Lower lobe of right lung (tissue), 2 donors: ENCODE results near the gene RPL11. TPM values are rescaled to one million over a fixed set of nuclear protein-coding genes. Genes with fewer than 3 reads are reported as not detected.
A peak's percentile ranks its signal among the peaks of the same experiment; 100 is the strongest.

Source experiments
- ATAC-seq, 2 donors: fragments of 200-7000 bp; cut with Tn5 transposase; one replicate each; pipeline ENCODE4 v1.9.1; 2020 to 2022; ENCODE audit warnings: mild to moderate bottlenecking in 2 of 2, moderate library complexity in 2 of 2
- DNase-seq: peaks from one replicate; pipeline ENCODE4 v3.0.0-alpha.2; 2020
- H3K27ac ChIP-seq: fragments of 200-600 bp; one replicate; pipeline ENCODE4 v1.8.0; 2022
- H3K27me3 ChIP-seq: fragments of 200-600 bp; one replicate; pipeline ENCODE4 v1.8.0; 2022; ENCODE audit warnings: low read depth
- H3K36me3 ChIP-seq: fragments of 200-600 bp; one replicate; pipeline ENCODE4 v1.8.0; 2022; ENCODE audit warnings: mild to moderate bottlenecking
- H3K4me1 ChIP-seq: fragments of 200-600 bp; one replicate; pipeline ENCODE4 v1.8.0; 2022
- H3K4me3 ChIP-seq: fragments of 200-600 bp; one replicate; pipeline ENCODE4 v1.8.0; 2022; ENCODE audit warnings: mild to moderate bottlenecking
- H3K9me3 ChIP-seq: fragments of 200-600 bp; one replicate; pipeline ENCODE4 v1.8.0; 2022
- CTCF ChIP-seq: fragments of 200-600 bp; IDR thresholded peaks from one replicate; pipeline ENCODE4 v1.8.0; 2022; ENCODE audit warnings: antibody characterized with exemption, mild to moderate bottlenecking
- intact Hi-C: fragments of 100-400 bp; cut with DNase I; formaldehyde crosslinking; loops from one replicate; pipeline ENCODE4 v1.11.0; 2022
- total RNA-seq: library from RNA; stranded (reverse); fragmentation: NEBNext Ultra II Directional; extraction: Animal tissue kit (Norgen Biotek cat#: 25700); gene quantifications from one replicate; pipeline ENCODE4 v1.2.1, GENCODE V29; 2021
- donor health status: DM: no; HTN: yes; CAD: no; lungs with severe emphysema.

The RPL11 gene
- total RNA-seq, 1 donor from 2014 or later, result 959 TPM

- no peak for ATAC-seq
- Histone ChIP-seq H3K27me3 (no peaks in the 10 kb centered on the region), H3K4me1 (no peaks in the 10 kb centered on the region), H3K36me3 (peaks cover 11% of the 10 kb centered on the region), H3K9me3 (no peaks in the 10 kb centered on the region), H3K27ac (no peak overlapping the region), H3K4me3 (no peak overlapping the region)
- no peak for TF ChIP-seq CTCF
- intact Hi-C loops, result no loop called here
- no peak for DNase-seq
These were observed 17.6 kb downstream of the RPL11 start for GRCh38 chr1:23709229-23709628.

- ATAC-seq (peak; percentile 37 to 64), DNase-seq (no peak)
- H3K9me3 ChIP-seq, result no peaks in the 10 kb centered on the region
- H3K27ac ChIP-seq, result no peak overlapping the region
- no peaks in the 10 kb centered on the region for H3K27me3 ChIP-seq
- intact Hi-C loops, result no loop called here
- no peak overlapping the region for H3K4me3 ChIP-seq
- peak; percentile 28 for TF ChIP-seq CTCF
- no peaks in the 10 kb centered on the region for H3K36me3 ChIP-seq
- no peaks in the 10 kb centered on the region for H3K4me1 ChIP-seq
These were observed 26.9 kb downstream of the RPL11 start for GRCh38 chr1:23718482-23718881.

- ATAC-seq (no peak), DNase-seq (no peak)
- intact Hi-C loops, result no loop called here
- Histone ChIP-seq H3K4me1 (no peaks in the 10 kb centered on the region), H3K27me3 (no peaks in the 10 kb centered on the region), H3K36me3 (no peaks in the 10 kb centered on the region), H3K4me3 (no peak overlapping the region), H3K27ac (no peak overlapping the region), H3K9me3 (no peaks in the 10 kb centered on the region)
- TF ChIP-seq CTCF, result no peak
These were observed 27.7 kb downstream of the RPL11 start for GRCh38 chr1:23719162-23719820.

- ATAC-seq, result peak in 1 of 2 donors; percentile 28
- no peak for DNase-seq
- no peak overlapping the region for H3K4me3 ChIP-seq
- intact Hi-C loops, result no loop called here
- H3K36me3 ChIP-seq, result no peaks in the 10 kb centered on the region
- no peak overlapping the region for H3K27ac ChIP-seq
- H3K9me3 ChIP-seq, result no peaks in the 10 kb centered on the region
- H3K4me1 ChIP-seq, result no peaks in the 10 kb centered on the region
- H3K27me3 ChIP-seq, result no peaks in the 10 kb centered on the region
- no peak for TF ChIP-seq CTCF
These were observed 28.8 kb downstream of the RPL11 start for GRCh38 chr1:23720256-23720995.

- ATAC-seq (no peak), DNase-seq (no peak)
- no peaks in the 10 kb centered on the region for H3K9me3 ChIP-seq
- no peaks in the 10 kb centered on the region for H3K27me3 ChIP-seq
- peaks cover 14% of the 10 kb centered on the region for H3K4me1 ChIP-seq
- no peak for TF ChIP-seq CTCF
- H3K4me3 ChIP-seq, result no peak overlapping the region
- intact Hi-C loops, result no loop called here
- H3K27ac ChIP-seq, result no peak overlapping the region
- H3K36me3 ChIP-seq, result no peaks in the 10 kb centered on the region
These were observed 31.0 kb downstream of the RPL11 start for GRCh38 chr1:23722652-23723051.
